Esophagus muscularis mucosa (tissue), 4 donors: ENCODE data around the gene HTT. TPM values are rescaled to one million over a fixed set of nuclear protein-coding genes. Genes with fewer than 3 reads are reported as not detected.

ENCODE experiments used
- DNase-seq: peaks from one replicate; pipeline ENCODE4 v3.0.0-alpha.2; 2017; ENCODE audit errors: extremely low spot score
- H3K27ac ChIP-seq, 4 donors: fragments of 200-600 bp; sonication (generic); replicated peaks in 1 of 4; 1 replicate in 3 of 4; 2 replicates in 1 of 4; pipeline ENCODE4 v1.5.1; 2016 to 2019; ENCODE audit warnings: mild to moderate bottlenecking in 1 of 4
- H3K27me3 ChIP-seq, 4 donors: fragments of 200-600 bp; sonication (generic); one replicate each; pipeline versions ENCODE4 v1.5.1 to v1.6.0; 2016 to 2019
- H3K36me3 ChIP-seq, 4 donors: fragments of 200-600 bp; sonication (generic); one replicate each; pipeline ENCODE4 v1.5.1; 2016 to 2019
- H3K4me1 ChIP-seq, 4 donors: fragments of 200-600 bp; sonication (generic); one replicate each; pipeline ENCODE4 v1.5.1; 2016 to 2019
- H3K4me3 ChIP-seq, 4 donors: fragments of 200-600 bp; sonication (generic); 1 replicate in 2 of 4; 2 replicates in 2 of 4; pipeline ENCODE4 v1.5.1; 2016 to 2019; ENCODE audit warnings: mild to moderate bottlenecking in 4 of 4, moderate library complexity in 1 of 4
- H3K9me3 ChIP-seq, 4 donors: fragments of 200-600 bp; sonication (generic); 1 replicate in 3 of 4; 2 replicates in 1 of 4; pipeline ENCODE4 v1.5.1; 2016 to 2019
- EP300 ChIP-seq: sonication (generic); formaldehyde crosslinking; IDR thresholded peaks from one replicate; pipeline ENCODE4 v1.6.1; 2017; ENCODE audit warnings: antibody characterized with exemption
- POLR2A ChIP-seq: fragments of 450-650 bp; IDR thresholded peaks from one replicate; pipeline ENCODE4 v1.6.1; 2017; ENCODE audit warnings: antibody characterized with exemption, moderate library complexity, mild to moderate bottlenecking, low read depth
- POLR2AphosphoS5 ChIP-seq, 2 donors: sonication (generic); formaldehyde crosslinking; IDR thresholded peaks; one replicate each; pipeline ENCODE4 v1.6.1; 2017; ENCODE audit warnings: antibody characterized with exemption in 2 of 2
- WGBS: methylation state at CpG from one replicate; pipeline ENCODE4 v1.1.5; 2018; 5-methylcytosine and 5-hydroxymethylcytosine counted together
- intact Hi-C: fragments of 100-400 bp; cut with DNase I; formaldehyde crosslinking; loops from one replicate; pipeline ENCODE4 v1.15.1; 2023
- small RNA-seq, 3 donors: library from RNA; depleted of rRNA; stranded (forward); fragments of <200 nt; gene quantifications; one replicate each; pipeline ENCODE3, GENCODE V24; 2016
- total RNA-seq, 4 donors: library from RNA; depleted of rRNA; stranded (reverse); fragments of >200 nt; gene quantifications; one replicate each; pipeline versions ENCODE4 v1.1.0 to v1.2.1, GENCODE V29; 2016
- TF ChIP-seq, protein P1 (sequence below), 3 experiments: fragments of 200-600 bp in 2 of 3; fragments of 450-650 bp in 1 of 3; sonication (generic) in 2 of 3; IDR thresholded peaks; one replicate each; pipeline ENCODE4 v1.5.1; 2017 to 2019; ENCODE audit warnings: antibody characterized with exemption in 3 of 3, mild to moderate bottlenecking in 2 of 3, moderate library complexity in 1 of 3

The HTT gene
- total RNA-seq, 4 donors from 2014 or later = 30.2 to 65.7 (median 49.3) TPM

DNA sequence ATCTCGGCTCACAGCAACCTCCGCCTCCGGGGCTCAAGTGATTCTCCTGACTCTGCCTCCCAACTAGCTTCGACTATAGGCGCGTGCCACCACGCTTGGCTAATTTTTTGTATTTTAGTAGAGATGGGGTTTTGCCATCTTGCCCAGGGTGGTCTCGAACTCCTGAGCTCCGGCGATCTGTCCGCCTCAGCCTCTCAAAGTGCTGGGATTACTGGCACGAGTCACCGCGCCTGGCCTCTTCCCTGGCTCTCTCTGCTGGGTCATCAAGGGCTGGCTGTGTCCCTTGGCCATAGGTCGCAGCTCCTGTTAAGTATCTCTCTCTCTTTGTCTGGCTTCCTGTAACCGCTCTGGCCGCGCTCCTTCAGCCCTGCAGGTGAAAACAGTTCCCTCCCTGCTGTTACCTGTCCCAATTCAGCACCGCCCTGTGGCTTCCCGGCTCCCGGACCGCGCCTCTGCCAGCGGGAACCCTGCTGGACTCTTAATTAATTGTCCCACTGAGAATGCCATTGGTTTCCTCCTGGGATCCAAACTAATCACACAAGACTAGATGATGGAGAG is 217.0 kb downstream of the HTT start:
- Histone ChIP-seq H3K27ac (peak overlapping the region; percentile 92 to 99 (median 98)), H3K4me1 (peaks cover 31 to 59% (median 55%) of the 10 kb centered on the region in 4 donors), H3K4me3 (peak overlapping the region; percentile 73 to 92 (median 81)), H3K36me3 (no peaks in the 10 kb centered on the region), H3K27me3 (peaks cover 0 to 9% (median 2%) of the 10 kb centered on the region in 4 donors), H3K9me3 (no peaks in the 10 kb centered on the region)
- TF ChIP-seq POLR2AphosphoS5 (IDR thresholded peaks at IDR 0.05) (no peak), POLR2A (no peak), EP300 (no peak)
- TF ChIP-seq, protein P1, sequence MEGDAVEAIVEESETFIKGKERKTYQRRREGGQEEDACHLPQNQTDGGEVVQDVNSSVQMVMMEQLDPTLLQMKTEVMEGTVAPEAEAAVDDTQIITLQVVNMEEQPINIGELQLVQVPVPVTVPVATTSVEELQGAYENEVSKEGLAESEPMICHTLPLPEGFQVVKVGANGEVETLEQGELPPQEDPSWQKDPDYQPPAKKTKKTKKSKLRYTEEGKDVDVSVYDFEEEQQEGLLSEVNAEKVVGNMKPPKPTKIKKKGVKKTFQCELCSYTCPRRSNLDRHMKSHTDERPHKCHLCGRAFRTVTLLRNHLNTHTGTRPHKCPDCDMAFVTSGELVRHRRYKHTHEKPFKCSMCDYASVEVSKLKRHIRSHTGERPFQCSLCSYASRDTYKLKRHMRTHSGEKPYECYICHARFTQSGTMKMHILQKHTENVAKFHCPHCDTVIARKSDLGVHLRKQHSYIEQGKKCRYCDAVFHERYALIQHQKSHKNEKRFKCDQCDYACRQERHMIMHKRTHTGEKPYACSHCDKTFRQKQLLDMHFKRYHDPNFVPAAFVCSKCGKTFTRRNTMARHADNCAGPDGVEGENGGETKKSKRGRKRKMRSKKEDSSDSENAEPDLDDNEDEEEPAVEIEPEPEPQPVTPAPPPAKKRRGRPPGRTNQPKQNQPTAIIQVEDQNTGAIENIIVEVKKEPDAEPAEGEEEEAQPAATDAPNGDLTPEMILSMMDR (IDR thresholded peaks at IDR 0.05) = no peak
- DNase-seq = no peak
- 51% methylated on average over 18 of the region's 24 CpGs for WGBS
- intact Hi-C loops = loop anchor here (5.0 kb wide), 1 partner anchor 89 kb away; no protein-coding TSS in a partner anchor

DNA sequence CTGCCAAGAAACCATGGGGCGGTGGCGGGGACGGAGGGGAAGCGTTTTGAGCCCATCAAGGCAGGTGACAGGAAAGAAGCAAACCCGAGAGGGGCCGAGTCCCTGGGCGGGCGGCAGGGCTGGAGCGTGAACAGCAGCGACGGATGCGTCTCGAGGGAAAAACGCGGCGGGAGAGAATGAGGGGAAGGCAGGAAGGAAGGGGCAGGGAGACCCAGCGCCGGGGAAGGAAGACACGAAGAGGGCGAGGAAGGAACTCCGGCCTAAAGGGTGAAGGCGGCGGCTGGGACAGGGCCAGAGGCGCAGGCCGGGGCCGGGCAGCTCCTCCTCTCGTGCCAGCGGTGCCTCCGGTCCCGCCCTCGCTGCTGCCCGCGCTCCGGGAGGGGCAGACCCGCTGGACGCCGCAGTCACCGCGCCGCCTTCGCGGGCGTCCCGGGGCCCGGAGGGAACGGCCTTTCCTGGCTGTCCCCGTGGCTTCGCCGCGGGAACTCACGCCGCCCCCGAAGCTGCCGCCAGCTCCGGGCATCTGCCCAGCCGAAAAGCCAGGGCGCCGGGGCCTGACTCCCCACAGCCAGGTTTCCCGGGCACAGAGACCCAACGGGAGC is 217.6 kb downstream of the HTT start:
- H3K36me3 ChIP-seq = no peaks in the 10 kb centered on the region
- intact Hi-C loops = loop anchor here (5.0 kb wide), 1 partner anchor 90 kb away; no protein-coding TSS in a partner anchor

DNA sequence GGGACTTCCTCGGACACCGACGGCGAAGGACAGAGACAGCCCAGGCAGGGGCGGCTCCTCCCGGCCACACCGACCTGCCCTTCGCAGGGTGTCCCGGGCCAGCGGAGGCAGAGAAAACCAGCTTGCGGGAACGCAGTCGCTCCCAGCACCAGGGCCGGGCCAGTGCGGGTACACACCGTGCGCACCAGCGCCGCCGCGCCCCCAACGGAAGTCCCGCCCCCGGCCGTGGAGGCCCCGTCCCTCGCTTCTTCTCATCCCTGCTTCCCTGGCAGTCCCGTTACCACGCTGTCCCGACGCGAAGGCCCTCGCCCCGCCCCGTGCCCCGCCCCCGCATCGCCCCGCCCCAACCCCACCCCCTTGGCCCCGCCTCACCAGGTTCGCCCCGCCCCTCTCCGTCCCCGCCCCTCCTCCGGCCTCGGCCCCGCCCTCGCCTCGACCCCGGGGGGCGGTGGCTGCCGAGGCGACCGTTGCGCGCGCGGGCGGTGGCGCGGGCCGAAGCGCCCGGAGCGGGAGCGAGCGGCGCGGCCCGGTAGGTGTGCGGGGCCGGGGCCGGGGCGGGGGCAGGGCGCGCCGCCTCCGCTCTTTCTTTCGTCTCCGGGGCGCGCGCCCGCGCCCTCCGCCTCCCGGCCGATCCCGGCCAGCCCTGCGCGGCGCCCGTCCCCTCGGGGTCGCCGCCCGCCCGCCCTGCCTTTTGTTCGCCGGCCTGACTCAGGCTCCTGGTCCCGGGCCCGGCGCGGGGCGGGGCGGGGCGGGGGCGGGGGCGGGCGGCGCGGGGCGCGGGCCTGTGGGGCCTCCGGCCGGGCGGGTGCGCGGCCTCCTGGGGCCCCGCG is 218.3 kb downstream of the HTT start, which contains the start of gene RGS12:
RGS12 (plus strand) TSS at position 451 of the 830 bp plus-strand sequence. CDS start 23,150 bp downstream, outside the sequence.
- under 1% methylated on average over 15 of the region's 121 CpGs for WGBS
- peak within 1 kb of the TSS; percentile 92 to 99 (median 98) for H3K27ac ChIP-seq
- intact Hi-C loops = loop anchor here (5.0 kb wide), 1 partner anchor 90 kb away; no protein-coding TSS in a partner anchor

More for the DNA sequence above, 217.6 kb downstream of the HTT start:
- H3K27me3 ChIP-seq = peaks cover 0 to 3% (median 0%) of the 10 kb centered on the region in 4 donors
- H3K4me3 ChIP-seq = peak overlapping the region; percentile 73 to 92 (median 81)
- H3K4me1 ChIP-seq = peaks cover 31 to 53% (median 49%) of the 10 kb centered on the region in 4 donors
- H3K27ac ChIP-seq = peak overlapping the region; percentile 92 to 99 (median 98)
- 2% methylated on average over 30 of the region's 60 CpGs for WGBS
- TF ChIP-seq, protein P1 (IDR thresholded peaks at IDR 0.05) = no peak
- no peak for TF ChIP-seq POLR2A
- TF ChIP-seq POLR2AphosphoS5 (IDR thresholded peaks at IDR 0.05) = no peak
- no peak for TF ChIP-seq EP300
- H3K9me3 ChIP-seq = no peaks in the 10 kb centered on the region
- DNase-seq = no peak

More for the DNA sequence above, 218.3 kb downstream of the HTT start, which contains the start of gene RGS12:
- Histone ChIP-seq H3K4me1 (peaks cover 27 to 47% (median 42%) of the 10 kb centered on the region in 4 donors), H3K4me3 (peak within 1 kb of the TSS; percentile 73 to 92 (median 81)), H3K27me3 (no peaks in the 10 kb centered on the region), H3K9me3 (peaks cover 0 to 7% (median 5%) of the 10 kb centered on the region in 4 donors), H3K36me3 (no peaks in the 10 kb centered on the region)
- peak; percentile 92 to 97 for TF ChIP-seq POLR2AphosphoS5 (IDR thresholded peaks at IDR 0.05)
- TF ChIP-seq POLR2A = peak; percentile 90
- no peak for TF ChIP-seq EP300
- DNase-seq = peak; percentile 99

Small RNA genes within 50 kb of the gene (small RNA-seq; reads per million reads assigned to genes)
- gene RF02134 = 0 reads per million in 3 donors
- 0 reads per million in 3 donors for gene RF02135
- 0 reads per million in 3 donors for gene RNU6-204P

Other genes with a start within 250 kb of the HTT start
- 100 to 1,000 TPM; 253 to 402 (median 311) TPM for gene ADD1, start 230.8 kb upstream of the HTT start, total RNA-seq
- 10 to 100 TPM; 16.7 to 21.1 (median 18.8) TPM for gene NOP14, start 111.3 kb upstream of the HTT start, total RNA-seq
- 1 to 10 TPM; 4.8 to 8.0 (median 6.4) TPM for gene GRK4, start 111.1 kb upstream of the HTT start, total RNA-seq
- gene HTT-AS, start 143 bp upstream of the HTT start, total RNA-seq = not detected
- gene MSANTD1, start 174.5 kb downstream of the HTT start, total RNA-seq = under 1 TPM; 0.06 to 0.83 (median 0.40) TPM
- gene RGS12, start 218.3 kb downstream of the HTT start, total RNA-seq = 10 to 100 TPM; 16.2 to 23.0 (median 19.2) TPM